Loucy (cell line): ENCODE results near the gene PPM1M.

Experiments used
- CTCF ChIP-seq: fragments of 200-600 bp; sonication (generic); conservative IDR thresholded peaks from 2 replicates; pipeline ENCODE4 v1.5.1; 2014; ENCODE audit warnings: mild to moderate bottlenecking, antibody characterized with exemption, low read length
- EZH2phosphoT487 ChIP-seq: fragments of 200-600 bp; IDR thresholded peaks from 2 replicates; pipeline ENCODE4 v1.6.1; 2018; ENCODE audit warnings: antibody characterized with exemption, mild to moderate bottlenecking, moderate library complexity, borderline replicate concordance

GRCh38 chr3:52222319-52223221, 23.0 kb upstream of the PPM1M start:
- TF ChIP-seq CTCF: no peak
- TF ChIP-seq EZH2phosphoT487: no peak
